Measurements from ENCODE around the gene ZDHHC14.

The ZDHHC14 gene

GRCh38 chr6:157538168-157538567 is 157.2 kb downstream of the ZDHHC14 start:
- DNase-seq = no peak

- no peak for DNase-seq
Observed at GRCh38 chr6:157538698-157539097, 157.7 kb downstream of the ZDHHC14 start.

GRCh38 chr6:157539421-157539822 is 158.4 kb downstream of the ZDHHC14 start:
- DNase-seq = no peak

- no peak for DNase-seq
Observed at GRCh38 chr6:157539900-157540752, 159.1 kb downstream of the ZDHHC14 start.

GRCh38 chr6:157541618-157542413 is 160.8 kb downstream of the ZDHHC14 start:
- DNase-seq = no peak

GRCh38 chr6:157542414-157543160 is 161.6 kb downstream of the ZDHHC14 start:
- DNase-seq = no peak

GRCh38 chr6:157546321-157546720 is 165.3 kb downstream of the ZDHHC14 start:
- no peak for DNase-seq

GRCh38 chr6:157547112-157547511 is 166.1 kb downstream of the ZDHHC14 start:
- DNase-seq = no peak

- DNase-seq = no peak
Observed at GRCh38 chr6:157548635-157549467, 167.9 kb downstream of the ZDHHC14 start.

- no peak for DNase-seq
Observed at GRCh38 chr6:157549468-157549745, 168.4 kb downstream of the ZDHHC14 start.

- DNase-seq = no peak
Observed at GRCh38 chr6:157550114-157550989, 169.4 kb downstream of the ZDHHC14 start.

- DNase-seq = no peak
Observed at GRCh38 chr6:157551041-157551832, 170.2 kb downstream of the ZDHHC14 start.

- no peak for DNase-seq
Observed at GRCh38 chr6:157552081-157552747, 171.2 kb downstream of the ZDHHC14 start.

GRCh38 chr6:157552820-157553485 is 172.0 kb downstream of the ZDHHC14 start:
- DNase-seq = no peak

- DNase-seq = no peak
Observed at GRCh38 chr6:157554747-157555146, 173.8 kb downstream of the ZDHHC14 start.

- no peak for DNase-seq
Observed at GRCh38 chr6:157555455-157556143, 174.6 kb downstream of the ZDHHC14 start.

- no peak for DNase-seq
Observed at GRCh38 chr6:157556144-157556645, 175.2 kb downstream of the ZDHHC14 start.

- DNase-seq = no peak
Observed at GRCh38 chr6:157556671-157557430, 175.9 kb downstream of the ZDHHC14 start.

All from NCI-H446 treated with DMSO at 0.1 percent for 48 hours (cell line).